ENCODE results near the gene ADGRG3.

The ADGRG3 gene

GRCh38 chr16:57701759-57702371 is 33.8 kb downstream of the ADGRG3 start:
- no peaks in the 10 kb centered on the region for H3F3A ChIP-seq (ENCODE audit: insufficient read depth)
- no peaks in the 10 kb centered on the region for H3K79me2 ChIP-seq (ENCODE audit: insufficient read depth, low read length)
- no peak overlapping the region for H3K9ac ChIP-seq (ENCODE audit: low read length)
- H3K4me2 ChIP-seq (ENCODE audit: low read depth, low read length, poor library complexity, severe bottlenecking): no peak overlapping the region
- no peak overlapping the region for H3K4me3 ChIP-seq (ENCODE audit: insufficient read depth, low read length, poor library complexity, severe bottlenecking)
- H3K27me3 ChIP-seq (ENCODE audit: low read length): no peaks in the 10 kb centered on the region
- no peaks in the 10 kb centered on the region for H3K9me2 ChIP-seq (replicated peaks; ENCODE audit: insufficient read depth, low read length)
- TF ChIP-seq EZH2phosphoT487 (conservative IDR thresholded peaks at IDR 0.05; ENCODE audit: low read length) (no peak), CTCF (IDR thresholded peaks at IDR 0.05; ENCODE audit: insufficient read depth, low read length, poor library complexity, severe bottlenecking) (no peak)
- H3K36me3 ChIP-seq (ENCODE audit: low read length): no peaks in the 10 kb centered on the region
- no peak overlapping the region for H2AFZ ChIP-seq (ENCODE audit: low read depth, low read length, severe bottlenecking)
- no peak overlapping the region for H3K27ac ChIP-seq (ENCODE audit: low read depth, low read length)
- H4K20me1 ChIP-seq (ENCODE audit: low read depth, low read length): no peaks in the 10 kb centered on the region
- H3K9me3 ChIP-seq (ENCODE audit: insufficient read depth, low read length): no peaks in the 10 kb centered on the region

GRCh38 chr16:57703416-57704010 is 35.4 kb downstream of the ADGRG3 start:
- no peaks in the 10 kb centered on the region for H3K9me3 ChIP-seq (ENCODE audit: insufficient read depth, low read length)
- H4K20me1 ChIP-seq (ENCODE audit: low read depth, low read length): no peaks in the 10 kb centered on the region
- H3K27ac ChIP-seq (ENCODE audit: low read depth, low read length): no peak overlapping the region
- no peaks in the 10 kb centered on the region for H3K27me3 ChIP-seq (ENCODE audit: low read length)
- H3K79me2 ChIP-seq (ENCODE audit: insufficient read depth, low read length): no peaks in the 10 kb centered on the region
- H2AFZ ChIP-seq (ENCODE audit: low read depth, low read length, severe bottlenecking): no peak overlapping the region
- H3K9me2 ChIP-seq (replicated peaks; ENCODE audit: insufficient read depth, low read length): no peaks in the 10 kb centered on the region
- no peak overlapping the region for H3K4me2 ChIP-seq (ENCODE audit: low read depth, low read length, poor library complexity, severe bottlenecking)
- no peaks in the 10 kb centered on the region for H3K36me3 ChIP-seq (ENCODE audit: low read length)
- no peak overlapping the region for H3K9ac ChIP-seq (ENCODE audit: low read length)
- no peaks in the 10 kb centered on the region for H3F3A ChIP-seq (ENCODE audit: insufficient read depth)
- no peak for TF ChIP-seq EZH2phosphoT487 (conservative IDR thresholded peaks at IDR 0.05; ENCODE audit: low read length)
- TF ChIP-seq CTCF (IDR thresholded peaks at IDR 0.05; ENCODE audit: insufficient read depth, low read length, poor library complexity, severe bottlenecking): no peak
- no peak overlapping the region for H3K4me3 ChIP-seq (ENCODE audit: insufficient read depth, low read length, poor library complexity, severe bottlenecking)

GRCh38 chr16:57704011-57704904 is 36.2 kb downstream of the ADGRG3 start:
- no peak overlapping the region for H2AFZ ChIP-seq (ENCODE audit: low read depth, low read length, severe bottlenecking)
- H3K9ac ChIP-seq (ENCODE audit: low read length): no peak overlapping the region
- H3K79me2 ChIP-seq (ENCODE audit: insufficient read depth, low read length): no peaks in the 10 kb centered on the region
- no peak overlapping the region for H3K27ac ChIP-seq (ENCODE audit: low read depth, low read length)
- H3K4me3 ChIP-seq (ENCODE audit: insufficient read depth, low read length, poor library complexity, severe bottlenecking): no peak overlapping the region
- H3K4me2 ChIP-seq (ENCODE audit: low read depth, low read length, poor library complexity, severe bottlenecking): no peak overlapping the region
- no peaks in the 10 kb centered on the region for H4K20me1 ChIP-seq (ENCODE audit: low read depth, low read length)
- no peaks in the 10 kb centered on the region for H3K36me3 ChIP-seq (ENCODE audit: low read length)
- H3K9me3 ChIP-seq (ENCODE audit: insufficient read depth, low read length): no peaks in the 10 kb centered on the region
- no peaks in the 10 kb centered on the region for H3K27me3 ChIP-seq (ENCODE audit: low read length)
- no peaks in the 10 kb centered on the region for H3K9me2 ChIP-seq (replicated peaks; ENCODE audit: insufficient read depth, low read length)
- H3F3A ChIP-seq (ENCODE audit: insufficient read depth): no peaks in the 10 kb centered on the region
- TF ChIP-seq EZH2phosphoT487 (conservative IDR thresholded peaks at IDR 0.05; ENCODE audit: low read length): no peak
- TF ChIP-seq CTCF (IDR thresholded peaks at IDR 0.05; ENCODE audit: insufficient read depth, low read length, poor library complexity, severe bottlenecking): no peak

Data from SU-DHL-6 (cell line).